CD4-positive, alpha-beta memory T cell (primary cell): ENCODE data around the gene SIPA1. TPM values are rescaled to one million over a fixed set of nuclear protein-coding genes. Genes with fewer than 3 reads are reported as not detected.

Experiments
- CTCF ChIA-PET: fragments of 350-600 bp; sonication (Branson Sonifier 250); formaldehyde crosslinking; loops from one replicate; lab custom pipeline; 2021; ENCODE audit warnings: inconsistent platforms; ENCODE audit not compliant: partially characterized antibody; lab: Charles Lee
- POLR2A ChIA-PET: fragments of 350-600 bp; sonication (Branson Sonifier 250); formaldehyde crosslinking; loops from one replicate; lab custom pipeline; 2021; ENCODE audit not compliant: partially characterized antibody; lab: Charles Lee
- DNase-seq, 5 donors: peaks; one replicate each; pipeline versions ENCODE4 v3.0.0 to v3.0.0-alpha.2; 2020 to 2022; ENCODE audit warnings: mixed read lengths in 1 of 5
- H3K27ac ChIP-seq: one replicate; pipeline ENCODE4 v1.7.0; 2013; ENCODE audit warnings: low read depth, low read length
- H3K27me3 ChIP-seq: 2 replicates; pipeline ENCODE4 v1.7.0; 2013; ENCODE audit warnings: mild to moderate bottlenecking, low read length, moderate library complexity; ENCODE audit not compliant: insufficient read depth
- H3K36me3 ChIP-seq: 2 replicates; pipeline ENCODE4 v1.7.0; 2013; ENCODE audit warnings: mild to moderate bottlenecking, low read length, moderate library complexity; ENCODE audit not compliant: insufficient read depth
- H3K4me1 ChIP-seq: 2 replicates; pipeline ENCODE4 v1.7.0; 2013; ENCODE audit warnings: mild to moderate bottlenecking, low read length, moderate library complexity; ENCODE audit not compliant: insufficient read depth
- H3K4me3 ChIP-seq, 2 donors: one replicate each; pipeline ENCODE4 v1.7.0; 2013; ENCODE audit warnings: low read length in 2 of 2, mild to moderate bottlenecking in 1 of 2
- H3K9me3 ChIP-seq, 2 donors: one replicate each; pipeline ENCODE4 v1.7.0; 2013; ENCODE audit warnings: low read length in 2 of 2, control low read depth in 1 of 2; ENCODE audit not compliant: control insufficient read depth in 1 of 2
- H3K27ac Mint-ChIP-seq, 7 donors: one replicate each; pipeline ENCODE4 v1.8.0; 2020 to 2021; ENCODE audit warnings: mixed read lengths in 7 of 7, mild to moderate bottlenecking in 6 of 7, inconsistent platforms in 3 of 7, moderate library complexity in 3 of 7
- H3K27me3 Mint-ChIP-seq, 2 donors: one replicate each; pipeline ENCODE4 v1.8.0; 2020 to 2021; ENCODE audit warnings: mixed read lengths in 2 of 2
- H3K36me3 Mint-ChIP-seq, 2 donors: one replicate each; pipeline ENCODE4 v1.8.0; 2020 to 2021; ENCODE audit warnings: mixed read lengths in 2 of 2, inconsistent platforms in 1 of 2, mild to moderate bottlenecking in 1 of 2
- H3K4me1 Mint-ChIP-seq, 4 donors: one replicate each; pipeline ENCODE4 v1.8.0; 2020 to 2021; ENCODE audit warnings: mixed read lengths in 4 of 4, mild to moderate bottlenecking in 1 of 4
- H3K4me3 Mint-ChIP-seq, 8 donors: one replicate each; pipeline ENCODE4 v1.8.0; 2020 to 2021; ENCODE audit warnings: mixed read lengths in 8 of 8, mild to moderate bottlenecking in 7 of 8, moderate library complexity in 6 of 8, inconsistent platforms in 3 of 8
- H3K9me3 Mint-ChIP-seq, 8 donors: one replicate each; pipeline ENCODE4 v1.8.0; 2020 to 2021; ENCODE audit warnings: mixed read lengths in 8 of 8, mild to moderate bottlenecking in 5 of 8, inconsistent platforms in 3 of 8, moderate library complexity in 1 of 8
- intact Hi-C: fragments of 100-400 bp; cut with micrococcal nuclease; formaldehyde crosslinking; loops from one replicate; pipeline ENCODE4 v1.15.1; 2023
- polyA plus RNA-seq, 2 donors: library from polyadenylated mRNA; unstranded; fragments of 300-500 nt; fragmentation: Illumina TruSeq; gene quantifications; one replicate each; pipeline ENCODE4 v1.2.3, GENCODE V29; 2021
- total RNA-seq, 2 experiments: library from RNA; stranded (reverse); gene quantifications; one replicate each; pipeline ENCODE4 v1.2.3, GENCODE V29; 2021

Gene SIPA1
- 100 to 1,000 TPM; 150 to 169 TPM for total RNA-seq
- polyA plus RNA-seq: 100 to 1,000 TPM in 1 of 2 donors, 10 to 100 TPM in 1; 50.1 to 204 TPM

- H3K27ac Mint-ChIP-seq: peak within 1 kb of the TSS; percentile 97 to 100 (median 99)
- H3K4me1 Mint-ChIP-seq: peaks cover 24 to 68% (median 46%) of the 10 kb centered on the region in 4 donors
- intact Hi-C loops: loop anchor here (1.0 kb wide), 4 partner anchors 14 to 98 kb away; partner anchors contain the start of gene PCNX3
- peak within 1 kb of the TSS; percentile 94 for H3K27ac ChIP-seq
- H3K36me3 ChIP-seq: peaks cover 42% of the 10 kb centered on the region
- H3K4me1 ChIP-seq: peaks cover 71% of the 10 kb centered on the region
- H3K9me3 ChIP-seq: no peaks in the 10 kb centered on the region
- H3K27me3 ChIP-seq: no peaks in the 10 kb centered on the region
- peaks cover 0 to 2% (median 0%) of the 10 kb centered on the region in 8 donors for H3K9me3 Mint-ChIP-seq
- H3K4me3 ChIP-seq: peak within 1 kb of the TSS; percentile 72 to 86
- H3K27me3 Mint-ChIP-seq: no peaks in the 10 kb centered on the region
- ChIA-PET POLR2A (interaction anchor here (0.6 to 12.0 kb wide), 23 partner anchors 8 to 253 kb away, joined by 3 to 359 read pairs (median 5); partner anchors contain the start of genes CCDC85B, CFL1, EHBP1L1 and FAM89B), CTCF (interaction anchor here (0.9 to 2.9 kb wide), 6 partner anchors 12 to 74 kb away, joined by 3 to 19 read pairs (median 6); no protein-coding TSS in a partner anchor)
- H3K4me3 Mint-ChIP-seq: peak within 1 kb of the TSS; percentile 90 to 98 (median 96)
- H3K36me3 Mint-ChIP-seq: peaks cover 8 to 44% of the 10 kb centered on the region in 2 donors
- DNase-seq: peak; percentile 63 to 85 (median 74)
These were observed at the start of gene SIPA1 for GRCh38 chr11:65637794-65638419. Gene SIPA1, plus strand, starts transcription at chr11:65638101. Its CDS starts 2,821 bp downstream, at chr11:65640922.

GRCh38 chr11:65588199-65589054 lies 49.5 kb upstream of the SIPA1 start:
- Histone ChIP-seq H3K27me3 (no peaks in the 10 kb centered on the region), H3K36me3 (peaks cover 36% of the 10 kb centered on the region), H3K4me3 (no peak overlapping the region), H3K9me3 (no peaks in the 10 kb centered on the region), H3K27ac (peak overlapping the region; percentile 57), H3K4me1 (peaks cover 17% of the 10 kb centered on the region)
- peak overlapping the region; percentile 77 to 91 (median 87) for H3K27ac Mint-ChIP-seq
- intact Hi-C loops: loop anchor here (1.0 to 5.0 kb wide), 3 partner anchors 14 to 221 kb away; no protein-coding TSS in a partner anchor
- H3K9me3 Mint-ChIP-seq: no peaks in the 10 kb centered on the region
- peak; percentile 78 to 82 (median 78) for DNase-seq
- H3K36me3 Mint-ChIP-seq: peaks cover 16 to 38% of the 10 kb centered on the region in 2 donors
- CTCF ChIA-PET: interaction anchor here (0.6 to 7.9 kb wide), 22 partner anchors 8 to 538 kb away, joined by 3 to 124 read pairs (median 4); partner anchors contain the start of genes EHBP1L1, FAM89B and ZNRD2
- peaks cover 13 to 33% (median 20%) of the 10 kb centered on the region in 4 donors for H3K4me1 Mint-ChIP-seq
- POLR2A ChIA-PET: interaction anchor here (0.7 to 7.4 kb wide), 20 partner anchors 7 to 463 kb away, joined by 3 to 118 read pairs (median 4); partner anchors contain the start of genes EHBP1L1, FAM89B, KCNK7 and MALAT1
- no peaks in the 10 kb centered on the region for H3K27me3 Mint-ChIP-seq
- peak overlapping the region in 3 of 8 donors; percentile 11 to 46 (median 25) for H3K4me3 Mint-ChIP-seq

- intact Hi-C loops: loop anchor here (5.0 kb wide), 1 partner anchor 222 kb away; no protein-coding TSS in a partner anchor
- no peaks in the 10 kb centered on the region for H3K9me3 Mint-ChIP-seq
- Histone ChIP-seq H3K27ac (no peak overlapping the region), H3K36me3 (peaks cover 26% of the 10 kb centered on the region), H3K4me3 (no peak overlapping the region), H3K9me3 (no peaks in the 10 kb centered on the region), H3K4me1 (peaks cover 28% of the 10 kb centered on the region), H3K27me3 (no peaks in the 10 kb centered on the region)
- CTCF ChIA-PET: interaction anchor here (0.6 to 7.9 kb wide), 8 partner anchors 13 to 529 kb away, joined by 3 to 124 read pairs (median 11); partner anchors contain the start of genes EHBP1L1 and FAM89B
- DNase-seq: peak in 1 of 5 donors; percentile 55
- H3K27me3 Mint-ChIP-seq: no peaks in the 10 kb centered on the region
- H3K36me3 Mint-ChIP-seq: peaks cover 7 to 32% of the 10 kb centered on the region in 2 donors
- POLR2A ChIA-PET: interaction anchor here (0.6 to 7.4 kb wide), 8 partner anchors 8 to 91 kb away, joined by 3 to 118 read pairs (median 6); partner anchors contain the start of genes EHBP1L1, FAM89B, MALAT1 and ZNRD2
- peaks cover 13 to 44% (median 20%) of the 10 kb centered on the region in 4 donors for H3K4me1 Mint-ChIP-seq
- no peak overlapping the region for H3K4me3 Mint-ChIP-seq
- peak overlapping the region in 4 of 7 donors; percentile 29 to 89 (median 83) for H3K27ac Mint-ChIP-seq
These were observed 48.3 kb upstream of the SIPA1 start for GRCh38 chr11:65589444-65590239.

GRCh38 chr11:65590240-65590738 lies 47.6 kb upstream of the SIPA1 start:
- CTCF ChIA-PET: interaction anchor here (0.6 to 7.9 kb wide), 7 partner anchors 13 to 528 kb away, joined by 3 to 124 read pairs (median 17); partner anchors contain the start of genes EHBP1L1 and FAM89B
- H3K27ac ChIP-seq: no peak overlapping the region
- peaks cover 16 to 50% (median 25%) of the 10 kb centered on the region in 4 donors for H3K4me1 Mint-ChIP-seq

GRCh38 chr11:65591939-65592857 lies 45.7 kb upstream of the SIPA1 start:
- Mint-ChIP-seq H3K9me3 (no peaks in the 10 kb centered on the region), H3K36me3 (peaks cover 7 to 24% of the 10 kb centered on the region in 2 donors), H3K4me3 (no peak overlapping the region), H3K27me3 (no peaks in the 10 kb centered on the region), H3K4me1 (peaks cover 16 to 51% (median 26%) of the 10 kb centered on the region in 4 donors), H3K27ac (no peak overlapping the region)
- Histone ChIP-seq H3K27ac (no peak overlapping the region), H3K9me3 (no peaks in the 10 kb centered on the region), H3K4me3 (no peak overlapping the region), H3K4me1 (peaks cover 44% of the 10 kb centered on the region), H3K36me3 (peaks cover 13% of the 10 kb centered on the region), H3K27me3 (no peaks in the 10 kb centered on the region)
- ChIA-PET CTCF (interaction anchor here (1.0 to 5.1 kb wide), 13 partner anchors 12 to 67 kb away, joined by 3 to 57 read pairs (median 11); partner anchors contain the start of genes EHBP1L1, FAM89B, PCNX3 and SCYL1), POLR2A (interaction anchor here (1.3 to 7.4 kb wide), 8 partner anchors 13 to 86 kb away, joined by 3 to 118 read pairs (median 26); partner anchors contain the start of genes EHBP1L1 and FAM89B)
- no peak for DNase-seq
- intact Hi-C loops: no loop called here

More at GRCh38 chr11:65590240-65590738, 47.6 kb upstream of the SIPA1 start:
- H3K9me3 ChIP-seq: no peaks in the 10 kb centered on the region
- no peak for DNase-seq
- H3K27me3 Mint-ChIP-seq: no peaks in the 10 kb centered on the region
- peak overlapping the region in 1 of 8 donors; percentile 25 for H3K4me3 Mint-ChIP-seq
- H3K4me3 ChIP-seq: no peak overlapping the region
- intact Hi-C loops: no loop called here
- peak overlapping the region in 3 of 7 donors; percentile 32 to 88 (median 70) for H3K27ac Mint-ChIP-seq
- H3K9me3 Mint-ChIP-seq: no peaks in the 10 kb centered on the region
- peaks cover 24% of the 10 kb centered on the region for H3K36me3 ChIP-seq
- H3K36me3 Mint-ChIP-seq: peaks cover 7 to 32% of the 10 kb centered on the region in 2 donors
- POLR2A ChIA-PET: interaction anchor here (1.1 to 7.4 kb wide), 4 partner anchors 13 to 47 kb away, joined by 4 to 118 read pairs (median 82); partner anchors contain the start of genes EHBP1L1, FAM89B and ZNRD2
- H3K27me3 ChIP-seq: no peaks in the 10 kb centered on the region
- peaks cover 35% of the 10 kb centered on the region for H3K4me1 ChIP-seq
